K562 (cell line): ENCODE results near the gene CDCA5. TPM values are rescaled to one million over a fixed set of nuclear protein-coding genes. Genes with fewer than 3 reads are reported as not detected.

ENCODE experiments used
- polyA plus RNA-seq, 8 experiments: library from polyadenylated mRNA; depleted of rRNA in 4 of 8; stranded (reverse) in 5 of 8; unstranded in 3 of 8; fragments of >200 nt; fragmentation: Nextera tagmentation in 2 of 8; fragmentation: Illumina TruSeq in 1 of 8; extraction: Ambion mirVana in 2 of 8; extraction: Trizol in 1 of 8; gene quantifications; 2 replicates each; pipeline versions ENCODE4 v1.2.1 to v1.2.3, GENCODE V29; 2011 to 2014; ENCODE audit warnings: inconsistent platforms in 1 of 8, missing spikeins in 1 of 8
- total RNA-seq, 7 experiments: library from RNA; depleted of rRNA in 6 of 7; stranded (reverse); fragments of >200 nt in 6 of 7; fragmentation: Illumina TruSeq in 2 of 7; extraction: Trizol in 2 of 7; gene quantifications; 2 replicates each; pipeline versions ENCODE4 v1.2.1 to v1.2.3, GENCODE V29; 2011 to 2021; ENCODE audit warnings: low replicate concordance in 1 of 7
- TF ChIP-seq, protein P1 (sequence below): fragments of 150-350 bp; IDR thresholded peaks from 2 replicates; pipeline ENCODE4 v1.6.1; 2014; ENCODE audit warnings: low read depth, mild to moderate bottlenecking, low read length, borderline replicate concordance
- TF ChIP-seq, protein P2 (sequence below), 2 experiments: fragments of 450-650 bp in 1 of 2; sonication (generic) in 1 of 2; formaldehyde crosslinking in 1 of 2; IDR thresholded peaks; 2 replicates each; pipeline versions ENCODE4 v1.7.1 to v1.9.0; 2016 to 2022; ENCODE audit warnings: inconsistent platforms in 1 of 2, mild to moderate bottlenecking in 1 of 2, missing genetic modification reagents in 1 of 2
- TF ChIP-seq, protein P3 (sequence below): fragments of 450-650 bp; IDR thresholded peaks from 2 replicates; pipeline ENCODE4 v1.6.1; 2016; ENCODE audit warnings: low read depth

The CDCA5 gene
- total and polyA plus RNA-seq, 9 of the 15 experiments (the other 6 are each of a cell fraction or from before 2014, with no cell fraction given) = 18.9 to 94.3 (median 64.6) TPM

DNA sequence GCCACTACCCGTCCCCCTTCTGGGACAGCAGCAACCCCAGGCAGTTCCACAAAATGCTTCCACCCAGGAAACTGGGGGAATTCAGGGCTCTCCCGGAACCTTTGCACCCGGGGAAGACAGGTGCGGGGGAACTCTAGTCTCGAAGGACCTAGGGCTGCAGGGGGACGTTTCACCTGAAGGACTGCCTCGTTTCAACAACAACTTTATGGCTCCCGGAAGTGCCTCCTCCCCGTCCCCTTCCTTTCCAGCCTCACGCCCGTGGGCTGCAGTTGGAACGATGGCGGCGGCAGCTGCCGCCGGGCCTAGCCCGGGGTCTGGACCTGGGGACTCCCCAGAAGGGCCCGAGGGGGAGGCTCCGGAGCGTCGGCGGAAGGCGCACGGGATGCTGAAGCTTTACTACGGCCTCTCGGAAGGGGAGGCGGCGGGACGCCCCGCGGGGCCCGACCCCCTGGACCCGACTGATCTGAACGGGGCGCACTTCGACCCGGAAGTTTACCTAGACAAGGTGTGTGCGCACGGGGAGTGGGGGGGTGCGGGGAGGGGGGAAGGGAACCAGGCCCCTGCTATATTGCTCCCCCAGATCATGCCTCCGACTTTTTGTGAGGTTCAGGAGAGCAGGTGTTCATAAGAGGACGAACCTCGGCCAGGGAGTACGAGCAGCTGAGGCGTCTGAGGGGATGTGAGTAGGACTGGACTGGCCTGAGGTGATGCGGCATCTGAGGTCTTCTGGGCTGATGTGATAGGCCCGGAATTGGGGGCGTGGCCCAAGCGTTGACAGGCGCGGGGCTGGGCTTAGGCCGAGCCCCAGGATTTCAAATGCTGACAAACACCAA is 12.3 kb upstream of the CDCA5 start, which contains the start of gene VPS51 (continued):
- TF ChIP-seq, protein P1, sequence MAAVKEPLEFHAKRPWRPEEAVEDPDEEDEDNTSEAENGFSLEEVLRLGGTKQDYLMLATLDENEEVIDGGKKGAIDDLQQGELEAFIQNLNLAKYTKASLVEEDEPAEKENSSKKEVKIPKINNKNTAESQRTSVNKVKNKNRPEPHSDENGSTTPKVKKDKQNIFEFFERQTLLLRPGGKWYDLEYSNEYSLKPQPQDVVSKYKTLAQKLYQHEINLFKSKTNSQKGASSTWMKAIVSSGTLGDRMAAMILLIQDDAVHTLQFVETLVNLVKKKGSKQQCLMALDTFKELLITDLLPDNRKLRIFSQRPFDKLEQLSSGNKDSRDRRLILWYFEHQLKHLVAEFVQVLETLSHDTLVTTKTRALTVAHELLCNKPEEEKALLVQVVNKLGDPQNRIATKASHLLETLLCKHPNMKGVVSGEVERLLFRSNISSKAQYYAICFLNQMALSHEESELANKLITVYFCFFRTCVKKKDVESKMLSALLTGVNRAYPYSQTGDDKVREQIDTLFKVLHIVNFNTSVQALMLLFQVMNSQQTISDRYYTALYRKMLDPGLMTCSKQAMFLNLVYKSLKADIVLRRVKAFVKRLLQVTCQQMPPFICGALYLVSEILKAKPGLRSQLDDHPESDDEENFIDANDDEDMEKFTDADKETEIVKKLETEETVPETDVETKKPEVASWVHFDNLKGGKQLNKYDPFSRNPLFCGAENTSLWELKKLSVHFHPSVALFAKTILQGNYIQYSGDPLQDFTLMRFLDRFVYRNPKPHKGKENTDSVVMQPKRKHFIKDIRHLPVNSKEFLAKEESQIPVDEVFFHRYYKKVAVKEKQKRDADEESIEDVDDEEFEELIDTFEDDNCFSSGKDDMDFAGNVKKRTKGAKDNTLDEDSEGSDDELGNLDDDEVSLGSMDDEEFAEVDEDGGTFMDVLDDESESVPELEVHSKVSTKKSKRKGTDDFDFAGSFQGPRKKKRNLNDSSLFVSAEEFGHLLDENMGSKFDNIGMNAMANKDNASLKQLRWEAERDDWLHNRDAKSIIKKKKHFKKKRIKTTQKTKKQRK = no peak
- TF ChIP-seq, protein P2, sequence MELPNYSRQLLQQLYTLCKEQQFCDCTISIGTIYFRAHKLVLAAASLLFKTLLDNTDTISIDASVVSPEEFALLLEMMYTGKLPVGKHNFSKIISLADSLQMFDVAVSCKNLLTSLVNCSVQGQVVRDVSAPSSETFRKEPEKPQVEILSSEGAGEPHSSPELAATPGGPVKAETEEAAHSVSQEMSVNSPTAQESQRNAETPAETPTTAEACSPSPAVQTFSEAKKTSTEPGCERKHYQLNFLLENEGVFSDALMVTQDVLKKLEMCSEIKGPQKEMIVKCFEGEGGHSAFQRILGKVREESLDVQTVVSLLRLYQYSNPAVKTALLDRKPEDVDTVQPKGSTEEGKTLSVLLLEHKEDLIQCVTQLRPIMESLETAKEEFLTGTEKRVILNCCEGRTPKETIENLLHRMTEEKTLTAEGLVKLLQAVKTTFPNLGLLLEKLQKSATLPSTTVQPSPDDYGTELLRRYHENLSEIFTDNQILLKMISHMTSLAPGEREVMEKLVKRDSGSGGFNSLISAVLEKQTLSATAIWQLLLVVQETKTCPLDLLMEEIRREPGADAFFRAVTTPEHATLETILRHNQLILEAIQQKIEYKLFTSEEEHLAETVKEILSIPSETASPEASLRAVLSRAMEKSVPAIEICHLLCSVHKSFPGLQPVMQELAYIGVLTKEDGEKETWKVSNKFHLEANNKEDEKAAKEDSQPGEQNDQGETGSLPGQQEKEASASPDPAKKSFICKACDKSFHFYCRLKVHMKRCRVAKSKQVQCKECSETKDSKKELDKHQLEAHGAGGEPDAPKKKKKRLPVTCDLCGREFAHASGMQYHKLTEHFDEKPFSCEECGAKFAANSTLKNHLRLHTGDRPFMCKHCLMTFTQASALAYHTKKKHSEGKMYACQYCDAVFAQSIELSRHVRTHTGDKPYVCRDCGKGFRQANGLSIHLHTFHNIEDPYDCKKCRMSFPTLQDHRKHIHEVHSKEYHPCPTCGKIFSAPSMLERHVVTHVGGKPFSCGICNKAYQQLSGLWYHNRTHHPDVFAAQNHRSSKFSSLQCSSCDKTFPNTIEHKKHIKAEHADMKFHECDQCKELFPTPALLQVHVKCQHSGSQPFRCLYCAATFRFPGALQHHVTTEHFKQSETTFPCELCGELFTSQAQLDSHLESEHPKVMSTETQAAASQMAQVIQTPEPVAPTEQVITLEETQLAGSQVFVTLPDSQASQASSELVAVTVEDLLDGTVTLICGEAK (IDR thresholded peaks at IDR 0.05) = peak; percentile 100
- TF ChIP-seq, protein P2 (CRISPR knock-in tag; IDR thresholded peaks at IDR 0.05) = peak; percentile 100
- TF ChIP-seq, protein P3, sequence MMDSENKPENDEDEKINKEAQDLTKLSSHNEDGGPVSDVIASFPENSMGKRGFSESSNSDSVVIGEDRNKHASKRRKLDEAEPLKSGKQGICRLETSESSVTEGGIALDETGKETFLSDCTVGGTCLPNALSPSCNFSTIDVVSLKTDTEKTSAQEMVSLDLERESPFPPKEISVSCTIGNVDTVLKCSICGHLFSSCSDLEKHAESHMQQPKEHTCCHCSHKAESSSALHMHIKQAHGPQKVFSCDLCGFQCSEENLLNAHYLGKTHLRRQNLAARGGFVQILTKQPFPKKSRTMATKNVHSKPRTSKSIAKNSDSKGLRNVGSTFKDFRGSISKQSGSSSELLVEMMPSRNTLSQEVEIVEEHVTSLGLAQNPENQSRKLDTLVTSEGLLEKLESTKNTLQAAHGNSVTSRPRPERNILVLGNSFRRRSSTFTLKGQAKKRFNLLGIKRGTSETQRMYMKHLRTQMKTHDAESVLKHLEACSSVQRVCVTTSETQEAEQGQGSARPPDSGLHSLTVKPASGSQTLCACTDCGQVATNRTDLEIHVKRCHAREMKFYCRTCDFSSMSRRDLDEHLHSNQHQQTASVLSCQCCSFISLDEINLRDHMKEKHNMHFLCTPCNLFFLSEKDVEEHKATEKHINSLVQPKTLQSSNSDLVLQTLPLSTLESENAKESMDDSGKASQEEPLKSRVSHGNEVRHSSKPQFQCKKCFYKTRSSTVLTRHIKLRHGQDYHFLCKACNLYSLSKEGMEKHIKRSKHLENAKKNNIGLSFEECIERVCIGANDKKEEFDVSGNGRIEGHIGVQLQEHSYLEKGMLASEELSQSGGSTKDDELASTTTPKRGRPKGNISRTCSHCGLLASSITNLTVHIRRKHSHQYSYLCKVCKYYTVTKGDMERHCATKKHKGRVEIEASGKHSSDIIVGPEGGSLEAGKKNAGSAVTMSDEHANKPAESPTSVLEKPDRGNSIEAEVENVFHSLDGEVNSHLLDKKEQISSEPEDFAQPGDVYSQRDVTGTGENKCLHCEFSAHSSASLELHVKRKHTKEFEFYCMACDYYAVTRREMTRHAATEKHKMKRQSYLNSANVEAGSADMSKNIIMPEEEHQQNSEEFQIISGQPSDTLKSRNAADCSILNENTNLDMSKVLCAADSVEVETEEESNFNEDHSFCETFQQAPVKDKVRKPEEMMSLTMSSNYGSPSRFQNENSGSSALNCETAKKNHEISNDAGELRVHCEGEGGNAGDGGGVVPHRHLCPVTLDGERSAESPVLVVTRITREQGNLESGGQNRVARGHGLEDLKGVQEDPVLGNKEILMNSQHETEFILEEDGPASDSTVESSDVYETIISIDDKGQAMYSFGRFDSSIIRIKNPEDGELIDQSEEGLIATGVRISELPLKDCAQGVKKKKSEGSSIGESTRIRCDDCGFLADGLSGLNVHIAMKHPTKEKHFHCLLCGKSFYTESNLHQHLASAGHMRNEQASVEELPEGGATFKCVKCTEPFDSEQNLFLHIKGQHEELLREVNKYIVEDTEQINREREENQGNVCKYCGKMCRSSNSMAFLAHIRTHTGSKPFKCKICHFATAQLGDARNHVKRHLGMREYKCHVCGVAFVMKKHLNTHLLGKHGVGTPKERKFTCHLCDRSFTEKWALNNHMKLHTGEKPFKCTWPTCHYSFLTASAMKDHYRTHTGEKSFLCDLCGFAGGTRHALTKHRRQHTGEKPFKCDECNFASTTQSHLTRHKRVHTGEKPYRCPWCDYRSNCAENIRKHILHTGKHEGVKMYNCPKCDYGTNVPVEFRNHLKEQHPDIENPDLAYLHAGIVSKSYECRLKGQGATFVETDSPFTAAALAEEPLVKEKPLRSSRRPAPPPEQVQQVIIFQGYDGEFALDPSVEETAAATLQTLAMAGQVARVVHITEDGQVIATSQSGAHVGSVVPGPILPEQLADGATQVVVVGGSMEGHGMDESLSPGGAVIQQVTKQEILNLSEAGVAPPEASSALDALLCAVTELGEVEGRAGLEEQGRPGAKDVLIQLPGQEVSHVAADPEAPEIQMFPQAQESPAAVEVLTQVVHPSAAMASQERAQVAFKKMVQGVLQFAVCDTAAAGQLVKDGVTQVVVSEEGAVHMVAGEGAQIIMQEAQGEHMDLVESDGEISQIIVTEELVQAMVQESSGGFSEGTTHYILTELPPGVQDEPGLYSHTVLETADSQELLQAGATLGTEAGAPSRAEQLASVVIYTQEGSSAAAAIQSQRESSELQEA = no peak
